HG02981 (cell line): ENCODE measurements around the gene CATSPERZ.

Experiments
- ATAC-seq: cut with Tn5 transposase; IDR thresholded peaks from one replicate; pipeline ENCODE4 v1.9.1; 2021; ENCODE audit warnings: mild to moderate bottlenecking, moderate library complexity; ENCODE audit not compliant: unreplicated experiment

CATSPERZ gene

GRCh38 chr11:64352995-64353714, 53.0 kb downstream of the CATSPERZ start:
- ATAC-seq = no peak

GRCh38 chr11:64353715-64354506, 53.8 kb downstream of the CATSPERZ start:
- no peak for ATAC-seq
